Daoy (cell line): ENCODE results near the gene BIK. TPM values are rescaled to one million over a fixed set of nuclear protein-coding genes. Genes with fewer than 3 reads are reported as not detected.
A peak's percentile ranks its signal among the peaks of the same experiment; 100 is the strongest.
"Not testable (repeated sequence)": the region's sequence is repeated elsewhere in the genome, so short reads cannot be mapped to it uniquely, and the experiment has no call there.

Experiments
- DNase-seq: peaks from one replicate; pipeline ENCODE4 v3.0.0-alpha.2; 2015; ENCODE audit warnings: low read depth
- total RNA-seq: library from RNA; depleted of rRNA; stranded (reverse); fragments of >200 nt; shearing (Covaris generic); gene quantifications from 2 replicates; pipeline ENCODE4 v1.2.3, GENCODE V29; 2014

Gene BIK
- total RNA-seq, 1 experiment from 2014 or later, result 14.4 TPM

- no peak for DNase-seq
Measured at GRCh38 chr22:43134553-43134952, 24.0 kb downstream of the BIK start.

GRCh38 chr22:43135565-43135964 lies 25.0 kb downstream of the BIK start:
- no peak for DNase-seq

- DNase-seq, result peak; percentile 50
Measured at GRCh38 chr22:43136255-43136654, 25.7 kb downstream of the BIK start.

GRCh38 chr22:43136801-43137200 lies 26.3 kb downstream of the BIK start:
- DNase-seq, result no peak

- DNase-seq, result peak; percentile 87
Measured at GRCh38 chr22:43142880-43143562, 32.5 kb downstream of the BIK start, which contains the start of gene MCAT. MCAT (minus strand) TSS chr22:43143398; CDS start chr22:43143348, 50 bp downstream.

GRCh38 chr22:43144949-43145348 lies 34.4 kb downstream of the BIK start:
- no peak for DNase-seq

GRCh38 chr22:43145371-43145770 lies 34.8 kb downstream of the BIK start:
- DNase-seq, result not testable (repeated sequence)

GRCh38 chr22:43146332-43146731 lies 35.8 kb downstream of the BIK start:
- not testable (repeated sequence) for DNase-seq

GRCh38 chr22:43147821-43148220 lies 37.3 kb downstream of the BIK start:
- no peak for DNase-seq

GRCh38 chr22:43148581-43148980 lies 38.0 kb downstream of the BIK start:
- no peak for DNase-seq

GRCh38 chr22:43150731-43151206 lies 40.2 kb downstream of the BIK start:
- DNase-seq, result no peak

- peak; percentile 53 for DNase-seq
Measured at GRCh38 chr22:43151251-43152002, 40.9 kb downstream of the BIK start, which contains the start of gene TSPO. TSPO (plus strand) TSS chr22:43151559; CDS start chr22:43159239, 7,680 bp downstream.

- peak; percentile 24 for DNase-seq
Measured at GRCh38 chr22:43152003-43152356, 41.4 kb downstream of the BIK start.

GRCh38 chr22:43152357-43153071 lies 42.0 kb downstream of the BIK start:
- peak; percentile 77 for DNase-seq

GRCh38 chr22:43153899-43154298 lies 43.3 kb downstream of the BIK start:
- no peak for DNase-seq

- DNase-seq, result no peak
Measured at GRCh38 chr22:43154887-43155536, 44.5 kb downstream of the BIK start.

- peak; percentile 48 for DNase-seq
Measured at GRCh38 chr22:43155789-43156188, 45.2 kb downstream of the BIK start.

GRCh38 chr22:43156413-43156812 lies 45.9 kb downstream of the BIK start:
- no peak for DNase-seq

GRCh38 chr22:43157874-43158546 lies 47.5 kb downstream of the BIK start:
- no peak for DNase-seq

- no peak for DNase-seq
Measured at GRCh38 chr22:43158778-43159483, 48.4 kb downstream of the BIK start.
